Myometrial cell (primary cell): Measurements from ENCODE around the gene ATP5PF. TPM values are rescaled to one million over a fixed set of nuclear protein-coding genes. Genes with fewer than 3 reads are reported as not detected.

ENCODE experiments used
- total RNA-seq: library from RNA; depleted of rRNA; stranded (reverse); fragments of >200 nt; gene quantifications from 2 replicates; pipeline ENCODE4 v1.2.3, GENCODE V29; 2015

The ATP5PF gene, protein sequence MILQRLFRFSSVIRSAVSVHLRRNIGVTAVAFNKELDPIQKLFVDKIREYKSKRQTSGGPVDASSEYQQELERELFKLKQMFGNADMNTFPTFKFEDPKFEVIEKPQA
- 68.9 and 81.9 TPM in 2 replicates for total RNA-seq

DNA sequence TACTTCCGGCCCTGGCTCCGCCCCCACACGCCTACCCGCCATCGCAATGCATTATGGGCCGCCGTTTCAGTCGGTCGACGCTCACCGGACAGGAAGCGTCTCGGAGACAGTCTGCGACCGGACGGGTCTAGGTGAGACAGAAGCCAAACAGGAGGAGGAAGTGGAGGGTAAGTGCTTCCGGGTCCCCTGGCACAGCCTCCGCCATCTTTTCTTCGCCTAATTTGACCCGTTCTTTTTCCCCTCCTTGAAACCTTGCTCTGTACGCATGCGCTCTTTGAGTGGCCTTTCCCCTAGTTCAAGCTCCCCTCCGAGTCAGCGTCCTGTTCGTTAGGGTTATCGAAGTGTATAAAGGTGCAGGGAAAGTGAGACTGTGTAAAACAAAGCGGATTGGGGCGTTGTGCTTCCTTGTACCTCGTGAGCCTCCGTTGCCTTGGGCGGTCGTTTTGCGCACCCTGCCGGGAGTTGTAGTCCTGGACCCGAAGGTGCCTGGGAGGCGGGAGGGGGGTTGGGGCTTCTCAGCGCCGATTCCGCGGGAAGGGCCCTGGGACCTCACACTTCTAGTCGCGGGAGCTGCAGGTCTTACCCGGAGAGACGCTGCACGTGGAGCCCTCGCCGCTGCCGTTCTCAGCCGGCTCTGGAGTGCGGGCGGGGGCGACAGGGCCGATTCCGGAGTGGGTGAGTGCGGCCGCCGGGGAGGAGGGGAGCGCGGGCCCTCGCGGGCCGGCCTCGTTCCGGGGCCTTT lies at the start of gene ATP5PF, which contains the start of gene GABPA:
ATP5PF (minus strand) TSS at position 1 of the 742 bp plus-strand sequence. CDS start 5,110 bp downstream, outside the sequence.
GABPA (plus strand) TSS at position 69 of the 742 bp plus-strand sequence. CDS start 6,627 bp downstream, outside the sequence.

Other genes starting within 250 kb of the ATP5PF start
- gene MRPL39, start 127.4 kb downstream of the ATP5PF start, total RNA-seq = 20.8 and 31.0 TPM in 2 replicates
- 0.35 TPM in 1 of 2 replicates, not detected in the other for gene JAM2, start 95.6 kb downstream of the ATP5PF start, total RNA-seq
- gene GABPA, start 68 bp upstream of the ATP5PF start, total RNA-seq = 15.3 and 15.6 TPM in 2 replicates